ENCODE data around the gene PSME2. TPM values are rescaled to one million over a fixed set of nuclear protein-coding genes. Genes with fewer than 3 reads are reported as not detected.

Gene PSME2
- total and polyA plus RNA-seq, 2 donors (not counting 3 experiments of a cell fraction or from before 2014, with no cell fraction given): 66.5 to 126 TPM

- no peak for TF ChIP-seq MYC (IDR thresholded peaks at IDR 0.05; ENCODE audit: low read depth, low read length)
- TF ChIP-seq POLR2AphosphoS5 (IDR thresholded peaks at IDR 0.05; ENCODE audit: insufficient read depth, low read depth, low read length): no peak
- TF ChIP-seq EZH2 (IDR thresholded peaks at IDR 0.05; ENCODE audit: borderline replicate concordance, low read depth, low read length, severe bottlenecking): no peak
- H4K20me1 ChIP-seq (replicated peaks; ENCODE audit: control insufficient read depth, extremely low read depth, insufficient read depth, low read length): no peaks in the 10 kb centered on the region
- dilution Hi-C loops (cut with MboI; ENCODE audit: extremely low pct_ligation_motif_present, low sequenced_read_pairs) (no loop called here), intact Hi-C loops (cut with micrococcal nuclease) (no loop called here)
- H3K4me1 ChIP-seq (ENCODE audit: control insufficient read depth, extremely low read depth, insufficient read depth, low read length): peaks cover 7% of the 10 kb centered on the region
- no peak overlapping the region for H2AFZ ChIP-seq (ENCODE audit: low read depth, low read length)
- H3K79me2 ChIP-seq (ENCODE audit: control insufficient read depth, insufficient read depth, low read length): no peaks in the 10 kb centered on the region
- POLR2A ChIA-PET: no interaction called here
- peaks cover 11 to 38% of the 10 kb centered on the region in 2 experiments for H3K36me3 ChIP-seq (ENCODE audit: control insufficient read depth in 2 of 2, extremely low read depth in 1 of 2, insufficient read depth in 2 of 2, low read length in 2 of 2)
- no peak overlapping the region for H3K9ac ChIP-seq (replicated peaks; ENCODE audit: extremely low read depth, insufficient read depth, low read length)
- H3K27ac ChIP-seq (ENCODE audit: insufficient read depth, low read depth, low read length): no peak overlapping the region
- no peaks in the 10 kb centered on the region for H3K27me3 ChIP-seq (ENCODE audit: control insufficient read depth in 2 of 2, insufficient read depth in 2 of 2, low read length in 2 of 2)
- no peak overlapping the region for H3K4me2 ChIP-seq (ENCODE audit: insufficient read depth, low read length)
- no peaks in the 10 kb centered on the region for H3K9me1 ChIP-seq (replicated peaks; ENCODE audit: control insufficient read depth, extremely low read depth, insufficient read depth, low read length)
- FAIRE-seq: no peak
- no TSS peak for BruUV-seq (replicated peaks)
- CTCF ChIA-PET: interaction anchor here (1.0 kb wide), 1 partner anchor 22 kb away, joined by 4 read pairs; the partner anchor contains the start of gene EMC9
- no peak for DNase-seq (ENCODE audit: low read depth, low spot score)
- H3K9me3 ChIP-seq (replicated peaks; ENCODE audit: control insufficient read depth, insufficient read depth, low read length): no peaks in the 10 kb centered on the region
- no peak overlapping the region for H3K4me3 ChIP-seq (replicated peaks in 1 of 3; ENCODE audit: insufficient read depth in 1 of 3, low read depth in 1 of 3, low read length in 3 of 3)
These were observed 26.7 kb downstream of the PSME2 start for GRCh38 chr14:24119691-24120090.

GRCh38 chr14:24117179-24117578 is 29.2 kb downstream of the PSME2 start:
- no peak overlapping the region for H3K9ac ChIP-seq (replicated peaks; ENCODE audit: extremely low read depth, insufficient read depth, low read length)
- peaks cover 8 to 25% of the 10 kb centered on the region in 2 experiments for H3K36me3 ChIP-seq (ENCODE audit: control insufficient read depth in 2 of 2, extremely low read depth in 1 of 2, insufficient read depth in 2 of 2, low read length in 2 of 2)
- DNase-seq (ENCODE audit: low read depth, low spot score) (no peak), FAIRE-seq (no peak)
- no peak overlapping the region for H3K27ac ChIP-seq (ENCODE audit: insufficient read depth, low read depth, low read length)
- H3K9me3 ChIP-seq (replicated peaks; ENCODE audit: control insufficient read depth, insufficient read depth, low read length): no peaks in the 10 kb centered on the region
- H3K27me3 ChIP-seq (ENCODE audit: control insufficient read depth in 2 of 2, insufficient read depth in 2 of 2, low read length in 2 of 2): no peaks in the 10 kb centered on the region
- TF ChIP-seq GATA2 (IDR thresholded peaks at IDR 0.05; ENCODE audit: insufficient read depth, insufficient read length, low read depth, low read length) (no peak), POLR2AphosphoS5 (IDR thresholded peaks at IDR 0.05; ENCODE audit: insufficient read depth, low read depth, low read length) (no peak), MYC (IDR thresholded peaks at IDR 0.05; ENCODE audit: low read depth, low read length) (no peak), POLR2A (IDR thresholded peaks at IDR 0.05; ENCODE audit: low read depth, low read length) (no peak), MAX (IDR thresholded peaks at IDR 0.05; ENCODE audit: insufficient read depth, insufficient read length) (no peak), FOS (IDR thresholded peaks at IDR 0.05; ENCODE audit: borderline replicate concordance, insufficient read depth, low read length) (no peak), CTCF (IDR thresholded peaks at IDR 0.05; ENCODE audit: extremely low read depth in 1 of 2, insufficient read depth in 1 of 2, low read depth in 1 of 2, low read length in 2 of 2) (no peak), JUN (IDR thresholded peaks at IDR 0.05; ENCODE audit: borderline replicate concordance, insufficient read depth, insufficient read length, low read depth) (no peak), EZH2 (IDR thresholded peaks at IDR 0.05; ENCODE audit: borderline replicate concordance, low read depth, low read length, severe bottlenecking) (no peak)
- no peaks in the 10 kb centered on the region for H3K9me1 ChIP-seq (replicated peaks; ENCODE audit: control insufficient read depth, extremely low read depth, insufficient read depth, low read length)
- no TSS peak for BruUV-seq (replicated peaks)
- H3K4me1 ChIP-seq (ENCODE audit: control insufficient read depth, extremely low read depth, insufficient read depth, low read length): peaks cover 13% of the 10 kb centered on the region
- CTCF ChIA-PET: interaction anchor here (1.0 to 3.3 kb wide), 4 partner anchors 9 to 59 kb away, joined by 4 to 10 read pairs (median 7); partner anchors contain the start of genes IRF9 and PSME1
- intact Hi-C loops (cut with micrococcal nuclease) (no loop called here), dilution Hi-C loops (cut with MboI; ENCODE audit: extremely low pct_ligation_motif_present, low sequenced_read_pairs) (no loop called here)
- POLR2A ChIA-PET: interaction anchor here (1.6 kb wide), 1 partner anchor 24 kb away, joined by 4 read pairs; the partner anchor contains the start of gene EMC9
- H2AFZ ChIP-seq (ENCODE audit: low read depth, low read length): no peak overlapping the region
- no peaks in the 10 kb centered on the region for H4K20me1 ChIP-seq (replicated peaks; ENCODE audit: control insufficient read depth, extremely low read depth, insufficient read depth, low read length)
- no peaks in the 10 kb centered on the region for H3K79me2 ChIP-seq (ENCODE audit: control insufficient read depth, insufficient read depth, low read length)
- no peak overlapping the region for H3K4me2 ChIP-seq (ENCODE audit: insufficient read depth, low read length)
- H3K4me3 ChIP-seq (replicated peaks in 1 of 3; ENCODE audit: insufficient read depth in 1 of 3, low read depth in 1 of 3, low read length in 3 of 3): no peak overlapping the region
